ENCODE measurements around the gene MAN2B2.
"Not testable (repeated sequence)": the region's sequence is repeated elsewhere in the genome, so short reads cannot be mapped to it uniquely, and the experiment has no call there.

MAN2B2 gene

DNA sequence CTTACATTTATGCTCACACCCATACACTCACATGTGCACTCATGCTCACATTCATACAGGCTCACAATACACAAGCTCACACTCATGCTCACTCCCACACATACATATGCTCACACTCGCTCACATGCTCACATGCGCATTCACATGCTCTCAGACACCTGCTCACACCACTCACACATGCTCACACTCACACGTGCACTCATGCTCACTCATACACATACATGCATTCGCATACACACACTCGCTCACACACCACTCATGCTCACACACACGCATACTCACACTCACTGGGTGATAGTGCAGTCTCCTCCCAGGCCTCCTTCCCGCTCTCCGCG is 90.3 kb downstream of the MAN2B2 start:
- no peak for DNase-seq (ENCODE audit: low read depth in 1 of 2, low spot score in 1 of 2)

DNA sequence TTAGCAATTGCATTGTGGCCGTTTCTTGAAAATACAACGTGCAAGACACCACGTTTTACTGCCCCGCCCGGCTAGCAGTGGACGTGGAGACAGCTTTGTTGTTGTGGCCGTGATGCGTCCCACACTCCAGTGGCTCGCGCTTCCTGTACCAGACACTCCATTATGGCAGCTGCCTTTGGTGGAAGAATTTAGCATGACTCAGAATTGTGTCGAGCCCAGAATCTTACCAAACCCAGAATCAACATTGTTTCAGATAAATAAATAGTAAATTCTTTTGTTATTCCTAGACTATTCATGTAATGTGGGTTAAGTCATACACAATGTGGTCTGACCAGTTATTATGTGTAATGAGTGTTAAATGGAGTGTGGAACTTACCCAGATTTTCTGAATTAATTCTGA is 93.4 kb downstream of the MAN2B2 start:
- no peak for DNase-seq (ENCODE audit: low read depth in 1 of 2, low spot score in 1 of 2)

DNA sequence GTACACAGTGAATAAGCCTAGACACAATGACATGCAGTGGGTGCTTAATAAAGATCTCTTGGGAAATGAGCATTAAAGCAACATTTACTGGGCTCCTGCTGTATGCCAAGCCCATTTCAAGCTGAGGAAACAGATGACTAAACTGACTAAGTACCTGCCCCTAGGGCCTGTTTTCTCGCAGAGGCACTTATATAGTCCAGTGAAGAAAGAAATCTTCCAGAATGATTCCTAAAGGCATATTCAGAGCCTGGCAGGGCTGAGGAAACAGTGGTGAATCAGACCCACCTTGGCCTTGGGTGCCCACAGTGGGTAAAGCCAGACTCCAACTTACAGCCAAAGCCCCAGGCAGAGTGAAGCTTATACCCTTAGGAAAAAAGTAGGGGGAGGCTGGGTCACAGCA is 96.7 kb downstream of the MAN2B2 start:
- no peak for DNase-seq (ENCODE audit: low read depth in 1 of 2, low spot score in 1 of 2)

DNA sequence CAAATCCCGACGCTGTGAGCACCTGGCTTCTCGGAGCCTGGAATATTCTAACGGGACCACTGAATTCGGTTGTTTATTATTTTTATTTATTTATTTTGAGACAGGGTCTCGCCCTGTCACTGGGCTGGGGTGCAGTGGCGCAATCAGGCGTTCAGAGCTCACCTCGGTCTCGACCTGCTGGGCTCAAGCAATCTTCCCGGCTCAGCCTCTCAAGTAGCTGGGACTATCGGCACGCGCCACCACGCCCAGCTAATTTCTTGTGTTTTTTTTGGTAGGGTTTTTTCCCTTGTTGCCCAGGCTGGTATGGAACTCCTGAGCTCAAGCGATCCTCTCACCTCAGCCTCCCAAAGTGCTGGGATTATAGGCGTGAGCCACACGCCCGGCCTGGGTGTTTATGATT is 97.1 kb downstream of the MAN2B2 start:
- no peak for DNase-seq (ENCODE audit: low read depth in 1 of 2, low spot score in 1 of 2)

DNA sequence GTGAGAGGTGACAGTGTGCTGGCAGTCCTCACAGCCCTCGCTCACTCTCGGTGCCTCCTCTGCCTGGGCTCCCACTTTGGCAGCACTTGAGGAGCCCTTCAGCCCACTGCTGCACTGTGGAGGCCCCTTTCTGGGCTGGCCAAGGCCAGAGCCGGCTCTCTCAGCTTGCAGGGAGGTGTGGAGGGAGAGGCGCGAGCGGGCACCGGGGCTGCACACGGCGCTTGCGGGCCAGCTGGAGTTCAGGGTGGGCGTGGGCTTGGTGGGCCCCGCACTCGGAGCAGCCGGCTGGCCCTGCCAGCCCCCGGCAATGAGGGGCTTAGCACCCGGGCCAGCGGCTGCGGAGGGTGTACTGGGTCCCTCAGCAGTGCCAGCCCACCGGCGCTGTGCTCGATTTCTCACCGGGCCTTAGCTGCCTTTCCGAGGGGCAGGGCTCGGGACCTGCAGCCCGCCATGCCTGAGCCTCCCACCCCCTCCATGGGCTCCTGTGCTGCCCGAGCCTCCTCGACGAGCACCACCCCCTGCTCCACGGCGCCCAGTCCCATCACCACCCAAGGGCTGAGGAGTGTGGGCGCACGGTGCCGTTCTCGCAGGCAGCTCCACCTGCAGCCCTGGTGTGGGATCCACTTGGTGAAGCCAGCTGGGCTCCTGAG is 97.7 kb downstream of the MAN2B2 start:
- not testable (repeated sequence) for DNase-seq (ENCODE audit: low read depth in 1 of 2, low spot score in 1 of 2)

Measured in activated T-helper 1 cell treated with anti-CD3 and anti-CD28 coated beads, Interleukin-2, amount 50 U/mL, for 16 hours (primary cell).